ENCODE data around the gene EMX1. TPM values are rescaled to one million over a fixed set of nuclear protein-coding genes. Genes with fewer than 3 reads are reported as not detected.

Gene EMX1
- total RNA-seq, 1 donor from 2014 or later = 0.43 TPM

DNA sequence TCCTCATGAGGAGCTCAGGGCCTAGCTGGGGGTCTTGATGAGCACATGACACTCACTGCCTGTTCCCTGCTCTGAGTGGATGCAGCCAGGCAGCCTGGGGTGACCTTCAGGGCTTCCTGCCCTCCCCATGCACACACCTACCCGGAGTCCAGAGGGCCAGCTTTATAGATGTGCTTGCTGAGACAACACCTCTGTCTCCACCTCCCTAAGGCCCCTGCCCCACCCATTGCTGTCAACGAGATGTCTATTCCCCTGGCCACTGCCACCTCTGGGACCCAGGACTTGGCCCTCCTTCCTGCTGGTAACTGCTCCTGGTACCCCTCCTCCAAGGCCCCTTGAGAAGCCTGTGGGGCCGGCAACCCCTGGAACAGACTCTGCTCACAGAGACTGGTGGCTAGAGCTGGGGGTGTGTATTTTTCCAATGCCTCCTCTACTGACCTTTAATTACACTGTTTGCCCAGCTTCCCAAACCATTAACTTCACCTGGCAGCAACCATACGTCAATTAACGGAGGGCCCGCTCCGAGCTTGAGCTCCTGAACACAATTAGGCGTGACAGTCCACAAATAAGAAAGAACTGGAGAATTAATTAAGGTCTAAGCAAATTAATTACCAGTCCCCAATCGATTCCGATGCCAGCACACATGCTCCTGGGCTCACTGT lies 66.3 kb downstream of the EMX1 start:
- no peaks in the 10 kb centered on the region for H3K4me1 ChIP-seq
- no peak overlapping the region for H3K27ac ChIP-seq
- Mint-ChIP-seq H3K27me3 (ENCODE audit: insufficient read depth, low read depth) (peaks cover 6% of the 10 kb centered on the region), H3K4me1 (no peaks in the 10 kb centered on the region), H3K36me3 (peaks cover 3% of the 10 kb centered on the region), H3K27ac (no peak overlapping the region), H3K4me3 (no peak overlapping the region), H3K9me3 (no peaks in the 10 kb centered on the region)
- no peak for DNase-seq (ENCODE audit: low spot score)
- no peak overlapping the region for H3K4me3 ChIP-seq
- no peak overlapping the region for H2AFZ ChIP-seq (replicated peaks)
- no peak for TF ChIP-seq EZH2phosphoT487 (IDR thresholded peaks at IDR 0.05)
- TF ChIP-seq, protein P1, sequence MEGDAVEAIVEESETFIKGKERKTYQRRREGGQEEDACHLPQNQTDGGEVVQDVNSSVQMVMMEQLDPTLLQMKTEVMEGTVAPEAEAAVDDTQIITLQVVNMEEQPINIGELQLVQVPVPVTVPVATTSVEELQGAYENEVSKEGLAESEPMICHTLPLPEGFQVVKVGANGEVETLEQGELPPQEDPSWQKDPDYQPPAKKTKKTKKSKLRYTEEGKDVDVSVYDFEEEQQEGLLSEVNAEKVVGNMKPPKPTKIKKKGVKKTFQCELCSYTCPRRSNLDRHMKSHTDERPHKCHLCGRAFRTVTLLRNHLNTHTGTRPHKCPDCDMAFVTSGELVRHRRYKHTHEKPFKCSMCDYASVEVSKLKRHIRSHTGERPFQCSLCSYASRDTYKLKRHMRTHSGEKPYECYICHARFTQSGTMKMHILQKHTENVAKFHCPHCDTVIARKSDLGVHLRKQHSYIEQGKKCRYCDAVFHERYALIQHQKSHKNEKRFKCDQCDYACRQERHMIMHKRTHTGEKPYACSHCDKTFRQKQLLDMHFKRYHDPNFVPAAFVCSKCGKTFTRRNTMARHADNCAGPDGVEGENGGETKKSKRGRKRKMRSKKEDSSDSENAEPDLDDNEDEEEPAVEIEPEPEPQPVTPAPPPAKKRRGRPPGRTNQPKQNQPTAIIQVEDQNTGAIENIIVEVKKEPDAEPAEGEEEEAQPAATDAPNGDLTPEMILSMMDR (IDR thresholded peaks at IDR 0.05) = no peak
- TF ChIP-seq EZH2 (IDR thresholded peaks at IDR 0.05) = no peak
- H3K27me3 ChIP-seq = no peaks in the 10 kb centered on the region
- no peaks in the 10 kb centered on the region for H4K20me1 ChIP-seq (ENCODE audit: low read depth)
- no peaks in the 10 kb centered on the region for H3K79me2 ChIP-seq (ENCODE audit: low read depth)
- H3K9ac ChIP-seq = no peak overlapping the region
- H3K9me3 ChIP-seq (ENCODE audit: low read depth) = no peaks in the 10 kb centered on the region
- H3F3A ChIP-seq (ENCODE audit: low read depth) = no peaks in the 10 kb centered on the region
- no peak overlapping the region for H3K4me2 ChIP-seq
- no peaks in the 10 kb centered on the region for H3K36me3 ChIP-seq

DNA sequence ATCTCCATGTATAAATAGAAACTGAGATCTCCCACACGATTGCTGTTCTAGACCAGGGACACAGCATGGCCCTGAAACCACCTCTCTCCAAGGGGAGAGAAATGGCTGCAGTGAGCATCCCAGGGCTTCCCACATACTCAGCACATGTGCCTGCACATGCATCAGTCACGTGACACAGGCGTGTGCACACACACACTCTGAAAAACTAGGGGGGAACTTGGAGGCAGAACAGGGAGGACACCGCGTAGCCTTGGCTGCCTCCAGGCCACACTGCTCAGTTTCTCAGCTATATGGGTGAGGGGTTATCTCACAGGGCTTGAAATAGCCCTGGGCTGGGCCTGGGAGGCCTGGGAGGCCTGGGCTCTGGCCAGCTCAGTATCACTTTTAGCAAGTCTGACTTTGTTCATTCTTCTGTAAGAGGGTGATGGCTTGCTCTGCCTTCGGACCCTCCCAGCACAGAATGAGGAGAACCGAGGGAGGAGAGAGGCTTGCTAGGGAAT lies 66.9 kb downstream of the EMX1 start:
- Histone ChIP-seq H3K9ac (no peak overlapping the region), H3K4me2 (no peak overlapping the region), H3K4me1 (no peaks in the 10 kb centered on the region), H3F3A (ENCODE audit: low read depth) (no peaks in the 10 kb centered on the region), H3K27me3 (no peaks in the 10 kb centered on the region), H3K4me3 (no peak overlapping the region), H4K20me1 (ENCODE audit: low read depth) (no peaks in the 10 kb centered on the region), H2AFZ (replicated peaks) (no peak overlapping the region), H3K79me2 (ENCODE audit: low read depth) (no peaks in the 10 kb centered on the region), H3K27ac (no peak overlapping the region), H3K9me3 (ENCODE audit: low read depth) (no peaks in the 10 kb centered on the region), H3K36me3 (no peaks in the 10 kb centered on the region)
- H3K27me3 Mint-ChIP-seq (ENCODE audit: insufficient read depth, low read depth) = peaks cover 6% of the 10 kb centered on the region
- H3K9me3 Mint-ChIP-seq = no peaks in the 10 kb centered on the region
- H3K4me1 Mint-ChIP-seq = no peaks in the 10 kb centered on the region
- TF ChIP-seq, protein P1 (IDR thresholded peaks at IDR 0.05) = no peak
- TF ChIP-seq EZH2 (IDR thresholded peaks at IDR 0.05) = no peak
- TF ChIP-seq EZH2phosphoT487 (IDR thresholded peaks at IDR 0.05) = no peak
- H3K27ac Mint-ChIP-seq = peak overlapping the region; percentile 81
- H3K4me3 Mint-ChIP-seq = no peak overlapping the region
- H3K36me3 Mint-ChIP-seq = peaks cover 3% of the 10 kb centered on the region
- DNase-seq (ENCODE audit: low spot score) = no peak

Other genes starting within 250 kb of the EMX1 start
- gene EXOC6B, start 91.5 kb upstream of the EMX1 start, total RNA-seq (ENCODE audit: low replicate concordance) = 31.1 and 41.2 TPM in 2 replicates
- 2.2 and 4.4 TPM in 2 replicates for gene SPR, start 30.1 kb upstream of the EMX1 start, total RNA-seq (ENCODE audit: low replicate concordance)
- 3.4 and 7.3 TPM in 2 replicates for gene SFXN5, start 154.2 kb downstream of the EMX1 start, total RNA-seq (ENCODE audit: low replicate concordance)
- 4.2 and 6.8 TPM in 2 replicates for gene RAB11FIP5, start 195.4 kb downstream of the EMX1 start, total RNA-seq (ENCODE audit: low replicate concordance)